ENCODE measurements around the gene C1QTNF7.

- TF ChIP-seq EZH2 (IDR thresholded peaks at IDR 0.05; ENCODE audit: insufficient read depth, poor library complexity, severe bottlenecking) (no peak), EZH2phosphoT487 (IDR thresholded peaks at IDR 0.05; ENCODE audit: insufficient read depth, low read depth) (no peak)
Measured at GRCh38 chr4:15423285-15423711, 4.5 kb upstream of the C1QTNF7 start.
